ENCODE measurements around the gene FAM209B. TPM values are rescaled to one million over a fixed set of nuclear protein-coding genes. Genes with fewer than 3 reads are reported as not detected.

Gene FAM209B
- total and polyA plus RNA-seq, 11 donors, result 0.42 to 0.76 (median 0.52) TPM; not detected in 7

- H3K36me3 ChIP-seq, result no peaks in the 10 kb centered on the region
- intact Hi-C loops (cut with DNase I), result no loop called here
- H3K4me3 ChIP-seq, result no peak overlapping the region
- DNase-seq, result no peak
- H3K4me1 ChIP-seq, result no peaks in the 10 kb centered on the region
- no peak overlapping the region for H3K27ac ChIP-seq
- no peak for ATAC-seq
- no peaks in the 10 kb centered on the region for H3K27me3 ChIP-seq
- TF ChIP-seq CTCF (IDR thresholded peaks at IDR 0.05) (no peak), POLR2A (IDR thresholded peaks at IDR 0.05) (no peak)
- no peaks in the 10 kb centered on the region for H3K9me3 ChIP-seq
- 72 to 80% (median 77%) methylated on average over 3 of the region's 3 CpGs for WGBS, 4 donors
Measured at GRCh38 chr20:56537997-56538396, 5.0 kb downstream of the FAM209B start.

- no peak for ATAC-seq
- intact Hi-C loops (cut with DNase I), result loop anchor here in 1 of 10 donors (10.0 kb wide), 1 partner anchor 804 kb away; no protein-coding TSS in a partner anchor
- 75 to 81% (median 80%) methylated on average over 6 of the region's 6 CpGs for WGBS, 4 donors
Measured at GRCh38 chr20:56540415-56540814, 7.4 kb downstream of the FAM209B start.

GRCh38 chr20:56542489-56543030, 9.5 kb downstream of the FAM209B start:
- DNase-seq, result no peak
- no peaks in the 10 kb centered on the region for H3K27me3 ChIP-seq
- H3K9me3 ChIP-seq, result no peaks in the 10 kb centered on the region
- no peaks in the 10 kb centered on the region for H3K36me3 ChIP-seq
- TF ChIP-seq CTCF (IDR thresholded peaks at IDR 0.05) (no peak), POLR2A (IDR thresholded peaks at IDR 0.05) (no peak)
- H3K27ac ChIP-seq, result no peak overlapping the region
- no peaks in the 10 kb centered on the region for H3K4me1 ChIP-seq
- intact Hi-C loops (cut with DNase I), result loop anchor here in 1 of 10 donors (10.0 kb wide), 1 partner anchor 802 kb away; no protein-coding TSS in a partner anchor
- no peak for ATAC-seq
- H3K4me3 ChIP-seq, result no peak overlapping the region
- WGBS, 4 donors, result 69 to 82% (median 72%) methylated on average over 9 of the region's 9 CpGs

More at GRCh38 chr20:56540415-56540814, 7.4 kb downstream of the FAM209B start:
- H3K4me1 ChIP-seq, result no peaks in the 10 kb centered on the region
- no peaks in the 10 kb centered on the region for H3K9me3 ChIP-seq
- no peaks in the 10 kb centered on the region for H3K36me3 ChIP-seq
- H3K27me3 ChIP-seq, result no peaks in the 10 kb centered on the region
- H3K4me3 ChIP-seq, result no peak overlapping the region
- DNase-seq, result no peak
- TF ChIP-seq CTCF (IDR thresholded peaks at IDR 0.05) (no peak), POLR2A (IDR thresholded peaks at IDR 0.05) (no peak)
- no peak overlapping the region for H3K27ac ChIP-seq

GRCh38 chr20:56551571-56551970, 18.5 kb downstream of the FAM209B start:
- DNase-seq, result no peak
- no peak overlapping the region for H3K4me3 ChIP-seq
- peaks cover 0 to 33% (median 5%) of the 10 kb centered on the region in 12 donors for H3K4me1 ChIP-seq
- no peaks in the 10 kb centered on the region for H3K9me3 ChIP-seq
- H3K27me3 ChIP-seq, result no peaks in the 10 kb centered on the region
- no peak for ATAC-seq
- no peak for TF ChIP-seq POLR2A (IDR thresholded peaks at IDR 0.05)
- intact Hi-C loops (cut with DNase I), result loop anchor here (1.0 to 10.0 kb wide), 9 partner anchors 23 to 796 kb away; no protein-coding TSS in a partner anchor
- no peaks in the 10 kb centered on the region for H3K36me3 ChIP-seq
- 90 to 93% (median 91%) methylated on average over 8 of the region's 8 CpGs for WGBS, 4 donors
- H3K27ac ChIP-seq, result no peak overlapping the region
